Measurements from ENCODE around the gene CACNA1F.

GRCh38 chrX:49262603-49263002 is 29.5 kb upstream of the CACNA1F start:
- TF ChIP-seq CTCF (conservative IDR thresholded peaks at IDR 0.05; ENCODE audit: low read depth, low read length) (no peak), EZH2 (IDR thresholded peaks at IDR 0.05; ENCODE audit: low read length, unreplicated experiment) (no peak)
